Stimulated activated CD4-positive, alpha-beta T cell treated with anti-CD3 and anti-CD28 coated beads, Interleukin-4, amount 100 ng/mL, for 48 hours (primary cell): ENCODE measurements around the gene HDGFL3.
"Not testable (repeated sequence)": the region's sequence is repeated elsewhere in the genome, so short reads cannot be mapped to it uniquely, and the experiment has no call there.

Experiments
- DNase-seq, 2 donors: peaks; one replicate each; pipeline ENCODE4 v3.0.0-alpha.2; 2020; ENCODE audit warnings: low read depth in 2 of 2

Gene HDGFL3

GRCh38 chr15:83100097-83100646, 107.5 kb downstream of the HDGFL3 start:
- DNase-seq = no peak

GRCh38 chr15:83099290-83099689, 108.3 kb downstream of the HDGFL3 start:
- DNase-seq = no peak

DNA sequence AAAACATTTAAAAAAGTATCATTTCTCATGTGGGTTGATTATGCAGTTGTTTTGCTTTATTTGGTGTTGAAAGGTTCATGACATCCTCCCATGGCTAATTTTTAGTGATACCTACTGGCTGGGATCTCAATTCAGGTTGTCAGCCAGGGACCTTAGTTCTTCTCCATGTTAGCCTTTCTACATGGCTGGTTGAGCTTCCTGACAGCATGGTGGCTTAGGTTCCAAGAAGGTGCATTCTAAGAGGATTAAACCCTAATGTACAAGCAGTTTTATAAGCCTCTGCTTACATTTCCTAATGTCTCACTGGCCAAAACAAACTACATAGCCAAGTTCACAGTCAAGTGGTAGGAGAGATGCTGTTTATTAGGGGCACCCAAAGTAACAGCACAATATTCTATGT, 109.5 kb downstream of the HDGFL3 start:
- no peak for DNase-seq

DNA sequence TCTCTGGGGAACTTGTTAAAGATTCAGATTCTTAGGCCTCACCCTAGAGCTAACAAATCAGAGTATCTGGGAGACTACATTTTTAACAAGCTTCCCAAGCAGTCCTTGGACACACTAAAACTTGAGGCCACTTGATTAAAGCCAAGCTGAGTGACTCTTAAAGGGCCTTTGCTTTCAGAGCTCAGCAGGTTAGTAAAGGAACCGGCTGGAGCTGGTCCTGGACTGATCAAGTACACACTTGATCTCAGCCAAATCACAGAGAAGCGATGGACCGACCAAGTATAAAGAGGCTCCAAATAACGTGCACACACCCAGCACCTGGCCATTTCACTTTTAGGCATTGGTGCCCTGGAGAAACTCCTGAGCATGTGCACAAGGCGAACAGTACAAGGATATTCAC, 113.0 kb downstream of the HDGFL3 start:
- DNase-seq = no peak

GRCh38 chr15:83092309-83092976, 115.2 kb downstream of the HDGFL3 start:
- no peak for DNase-seq

- DNase-seq = not testable (repeated sequence)
These were observed 115.7 kb downstream of the HDGFL3 start for GRCh38 chr15:83091965-83092308.

DNA sequence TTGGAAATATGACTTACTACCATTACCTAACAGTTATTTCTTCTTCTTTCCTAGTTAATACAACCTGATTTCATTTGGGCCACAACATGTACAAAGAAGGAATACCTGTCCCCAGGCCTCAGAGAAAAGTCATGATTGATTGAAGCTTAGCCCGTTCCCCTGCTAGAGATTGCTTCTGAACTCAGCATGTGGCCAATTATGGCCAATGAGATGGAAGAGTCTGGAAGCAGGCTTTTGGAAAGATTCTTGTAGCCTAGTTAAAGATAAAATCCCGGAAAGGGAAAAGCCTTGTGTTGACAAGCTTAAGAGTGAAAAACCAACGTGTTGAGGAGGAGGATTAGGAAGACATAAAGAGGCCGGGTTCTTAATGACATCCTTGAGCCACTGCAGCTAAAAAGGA, 117.2 kb downstream of the HDGFL3 start:
- DNase-seq = no peak

- no peak for DNase-seq
These were observed 118.7 kb downstream of the HDGFL3 start for GRCh38 chr15:83088876-83089275.

DNA sequence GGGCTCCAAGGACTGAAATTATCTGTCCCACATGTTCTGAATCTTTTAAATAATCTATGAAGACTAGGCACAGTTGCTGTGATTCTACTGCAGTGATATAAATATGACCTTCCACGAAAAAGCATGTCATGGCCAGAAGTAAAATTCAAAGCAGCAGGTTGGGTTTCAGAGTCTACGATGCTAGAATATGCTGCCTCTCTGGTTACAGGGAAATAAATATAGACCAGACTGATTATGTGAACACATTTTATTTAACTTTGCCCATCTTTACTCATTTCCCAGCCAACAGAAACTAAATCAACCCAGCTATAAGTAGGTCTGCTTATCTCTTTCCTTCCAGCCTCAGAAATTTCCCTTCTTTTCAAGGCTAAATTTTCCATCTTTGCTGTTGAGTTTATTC, 120.0 kb downstream of the HDGFL3 start:
- DNase-seq = no peak

DNA sequence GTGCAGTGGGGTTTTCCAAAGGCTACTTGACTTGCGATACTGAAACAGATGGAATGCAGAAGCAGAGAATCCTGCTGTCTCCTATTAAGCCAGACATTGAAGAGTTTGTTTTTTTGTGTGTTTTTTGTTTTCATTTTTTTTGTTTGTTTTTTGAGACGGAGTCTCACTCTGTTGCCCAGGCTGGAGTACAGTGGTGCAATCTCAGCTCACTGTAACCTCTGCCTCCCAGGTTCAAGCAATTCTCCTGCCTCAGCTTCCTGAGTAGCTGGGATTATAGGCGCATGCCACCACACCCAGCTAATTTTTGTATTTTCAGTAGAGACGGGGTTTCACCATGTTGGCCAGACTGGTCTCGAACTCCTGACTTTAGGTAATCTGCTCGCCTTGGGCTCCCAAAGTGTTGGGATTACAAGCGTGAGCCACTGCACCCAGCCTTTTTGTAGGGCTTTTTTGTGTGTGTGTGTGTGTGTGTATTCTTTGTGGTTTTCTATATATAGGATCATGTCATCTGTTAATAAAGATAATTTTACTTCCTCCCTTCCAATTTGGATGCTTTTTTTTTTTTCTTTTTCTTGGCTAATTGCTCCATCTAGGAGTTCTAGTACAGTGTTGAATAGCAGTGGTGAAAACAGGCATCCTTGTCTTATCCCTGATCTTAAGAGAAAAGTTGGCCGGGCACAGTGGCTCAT, 121.6 kb downstream of the HDGFL3 start:
- not testable (repeated sequence) for DNase-seq

- not testable (repeated sequence) for DNase-seq
These were observed 122.2 kb downstream of the HDGFL3 start for GRCh38 chr15:83085461-83085860.

- DNase-seq = no peak
These were observed 124.8 kb downstream of the HDGFL3 start for GRCh38 chr15:83082730-83083386.

GRCh38 chr15:83081256-83082014, 126.2 kb downstream of the HDGFL3 start:
- DNase-seq = no peak

DNA sequence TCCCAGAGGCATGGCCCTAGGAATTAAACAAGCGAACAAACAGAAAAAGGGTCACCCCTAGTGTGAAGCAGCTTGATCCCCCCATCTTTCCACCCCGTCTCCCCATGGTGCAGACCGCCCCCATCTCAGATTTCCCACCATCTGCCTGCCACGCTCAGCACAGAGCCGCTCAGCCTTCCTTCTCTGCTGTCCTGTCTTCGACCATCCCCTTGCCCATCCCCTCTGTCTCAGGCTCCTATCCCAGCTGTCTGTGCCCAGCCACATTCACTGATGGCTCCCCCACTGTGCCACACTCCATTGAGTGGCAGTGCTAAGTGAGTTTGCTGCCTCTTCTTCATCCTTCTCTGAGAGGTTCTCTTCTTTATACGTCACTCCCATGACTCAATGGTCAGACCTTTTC, 128.9 kb downstream of the HDGFL3 start:
- DNase-seq = no peak
